ENCODE data around the gene DPF1. TPM values are rescaled to one million over a fixed set of nuclear protein-coding genes. Genes with fewer than 3 reads are reported as not detected.

The DPF1 gene
- total RNA-seq: not detected

- DNase-seq (ENCODE audit: low spot score in 2 of 2): no peak
- no peak within 1 kb of the TSS for H3K27ac ChIP-seq
- intact Hi-C loops (cut with DNase I): no loop called here
- H3K27me3 ChIP-seq: peaks cover 38% of the 10 kb centered on the region
- peak within 1 kb of the TSS; percentile 32 to 54 for H3K4me3 ChIP-seq
- H3K9me3 ChIP-seq: no peaks in the 10 kb centered on the region
- TF ChIP-seq, protein P1, sequence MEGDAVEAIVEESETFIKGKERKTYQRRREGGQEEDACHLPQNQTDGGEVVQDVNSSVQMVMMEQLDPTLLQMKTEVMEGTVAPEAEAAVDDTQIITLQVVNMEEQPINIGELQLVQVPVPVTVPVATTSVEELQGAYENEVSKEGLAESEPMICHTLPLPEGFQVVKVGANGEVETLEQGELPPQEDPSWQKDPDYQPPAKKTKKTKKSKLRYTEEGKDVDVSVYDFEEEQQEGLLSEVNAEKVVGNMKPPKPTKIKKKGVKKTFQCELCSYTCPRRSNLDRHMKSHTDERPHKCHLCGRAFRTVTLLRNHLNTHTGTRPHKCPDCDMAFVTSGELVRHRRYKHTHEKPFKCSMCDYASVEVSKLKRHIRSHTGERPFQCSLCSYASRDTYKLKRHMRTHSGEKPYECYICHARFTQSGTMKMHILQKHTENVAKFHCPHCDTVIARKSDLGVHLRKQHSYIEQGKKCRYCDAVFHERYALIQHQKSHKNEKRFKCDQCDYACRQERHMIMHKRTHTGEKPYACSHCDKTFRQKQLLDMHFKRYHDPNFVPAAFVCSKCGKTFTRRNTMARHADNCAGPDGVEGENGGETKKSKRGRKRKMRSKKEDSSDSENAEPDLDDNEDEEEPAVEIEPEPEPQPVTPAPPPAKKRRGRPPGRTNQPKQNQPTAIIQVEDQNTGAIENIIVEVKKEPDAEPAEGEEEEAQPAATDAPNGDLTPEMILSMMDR (IDR thresholded peaks at IDR 0.05): no peak
- H3K4me1 ChIP-seq: peaks cover 14 to 15% of the 10 kb centered on the region in 2 donors
- H3K36me3 ChIP-seq: no peaks in the 10 kb centered on the region
Observed at GRCh38 chr19:38224014-38224862, at the start of gene DPF1. DPF1 (minus strand) TSS chr19:38224222; CDS start chr19:38224142, 80 bp downstream.

DNA sequence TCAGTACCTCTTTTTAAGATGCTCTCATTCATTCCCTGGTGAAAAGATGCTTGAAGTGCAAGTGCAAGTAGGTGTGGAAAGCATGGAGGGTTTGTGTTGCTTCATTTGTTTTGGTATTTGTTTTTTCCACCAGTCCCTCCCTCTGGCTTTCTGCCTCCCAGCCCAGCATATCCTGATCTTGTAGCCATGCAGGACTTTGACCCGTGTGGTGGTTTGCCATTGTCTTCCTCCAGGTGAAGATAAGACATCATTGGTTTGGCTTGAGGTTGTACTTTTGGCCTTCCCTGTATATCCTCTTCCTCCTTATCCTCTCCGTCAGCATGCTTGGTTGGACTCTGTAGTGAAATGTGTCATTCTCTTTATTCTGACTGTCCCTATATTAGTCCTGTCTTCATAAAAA lies 49.5 kb upstream of the DPF1 start:
- intact Hi-C loops (cut with DNase I): no loop called here
- H3K4me3 ChIP-seq: no peak overlapping the region
- no peaks in the 10 kb centered on the region for H3K27me3 ChIP-seq
- DNase-seq (ENCODE audit: low spot score in 2 of 2): no peak
- H3K4me1 ChIP-seq: peaks cover 22 to 70% of the 10 kb centered on the region in 2 donors
- TF ChIP-seq, protein P1 (IDR thresholded peaks at IDR 0.05): no peak
- no peaks in the 10 kb centered on the region for H3K36me3 ChIP-seq
- H3K9me3 ChIP-seq: no peaks in the 10 kb centered on the region
- H3K27ac ChIP-seq: peak overlapping the region; percentile 85 to 89

DNA sequence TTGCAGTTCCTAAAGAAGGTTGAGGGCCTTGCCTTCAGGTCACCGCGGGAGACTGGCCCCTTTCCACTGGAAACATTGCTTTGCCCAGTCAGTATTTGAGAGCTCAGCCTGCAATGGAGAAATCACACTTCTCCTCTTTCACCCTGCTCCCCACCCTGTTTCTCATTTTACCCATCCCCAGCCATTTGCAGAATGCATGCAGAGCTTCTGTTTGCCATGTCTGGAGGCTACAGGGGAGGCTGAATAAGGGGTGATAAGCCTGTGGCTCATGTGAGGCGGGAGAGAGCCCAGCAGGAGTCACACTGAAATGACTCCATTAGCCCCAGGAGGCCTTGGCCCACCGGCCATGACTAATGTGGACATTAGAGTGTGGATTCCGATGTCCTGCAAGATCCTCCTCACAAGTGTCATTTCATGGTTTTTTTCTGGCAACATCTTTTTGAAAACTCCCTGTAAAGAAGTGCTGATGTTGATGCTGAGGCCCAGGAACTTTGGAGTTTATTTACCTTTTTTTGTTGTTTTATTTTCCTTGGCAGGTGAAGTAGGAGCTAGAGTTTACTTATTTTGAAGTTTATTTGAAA lies 46.7 kb upstream of the DPF1 start:
- intact Hi-C loops (cut with DNase I): no loop called here
- Histone ChIP-seq H3K4me3 (peak overlapping the region in 1 of 2 donors; percentile 5), H3K9me3 (no peaks in the 10 kb centered on the region), H3K4me1 (peaks cover 14 to 68% of the 10 kb centered on the region in 2 donors), H3K27me3 (no peaks in the 10 kb centered on the region), H3K27ac (peak overlapping the region; percentile 98), H3K36me3 (no peaks in the 10 kb centered on the region)
- no peak for DNase-seq (ENCODE audit: low spot score in 2 of 2)
- TF ChIP-seq, protein P1 (IDR thresholded peaks at IDR 0.05): no peak

- Histone ChIP-seq H3K27me3 (no peaks in the 10 kb centered on the region), H3K4me3 (peak overlapping the region; percentile 34 to 76), H3K36me3 (no peaks in the 10 kb centered on the region), H3K9me3 (no peaks in the 10 kb centered on the region), H3K27ac (peak overlapping the region; percentile 98), H3K4me1 (peaks cover 7 to 51% of the 10 kb centered on the region in 2 donors)
- TF ChIP-seq, protein P1 (IDR thresholded peaks at IDR 0.05): no peak
- no peak for DNase-seq (ENCODE audit: low spot score in 2 of 2)
- intact Hi-C loops (cut with DNase I): no loop called here
Observed at GRCh38 chr19:38268539-38268938, 44.5 kb upstream of the DPF1 start.

DNA sequence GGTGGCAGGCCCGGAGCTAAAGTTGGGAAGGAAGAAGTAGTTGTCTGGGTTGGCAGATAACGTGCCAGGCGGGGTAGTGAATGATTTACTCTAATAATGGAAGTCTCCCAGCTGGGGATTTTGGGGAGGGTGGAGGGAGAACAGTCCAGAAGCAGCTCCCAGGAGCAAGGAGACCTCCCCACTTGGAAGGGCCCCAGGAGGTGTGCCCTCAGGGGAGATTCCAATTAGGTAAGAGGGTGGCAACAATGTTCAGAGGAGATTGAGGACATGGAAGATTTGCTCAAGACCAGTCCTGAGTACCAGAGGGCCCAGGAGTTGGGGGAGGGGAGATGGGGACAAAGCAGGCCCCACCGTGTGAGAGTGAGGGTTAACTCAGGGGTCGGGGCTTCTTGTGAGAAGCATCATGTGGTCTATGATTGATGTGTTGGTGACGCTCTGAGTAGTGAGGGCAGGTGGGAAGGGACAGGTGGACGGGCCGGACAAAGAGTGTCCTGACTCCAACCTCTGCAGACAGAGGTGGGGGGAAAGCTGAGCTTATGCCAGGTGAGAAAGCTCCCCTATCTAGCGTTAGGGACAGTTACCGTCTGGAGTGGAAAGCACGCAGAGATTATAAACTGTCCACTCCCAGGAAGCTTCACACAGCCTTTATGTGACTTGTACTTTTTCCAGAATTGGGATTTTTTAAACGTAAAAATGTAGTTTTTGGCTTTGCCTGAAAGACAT lies 43.9 kb upstream of the DPF1 start:
- no peaks in the 10 kb centered on the region for H3K9me3 ChIP-seq
- H3K4me3 ChIP-seq: peak overlapping the region; percentile 65 to 76
- intact Hi-C loops (cut with DNase I): no loop called here
- H3K27me3 ChIP-seq: no peaks in the 10 kb centered on the region
- H3K27ac ChIP-seq: peak overlapping the region; percentile 98
- no peaks in the 10 kb centered on the region for H3K36me3 ChIP-seq
- TF ChIP-seq, protein P1 (IDR thresholded peaks at IDR 0.05): no peak
- H3K4me1 ChIP-seq: peaks cover 7 to 54% of the 10 kb centered on the region in 2 donors
- no peak for DNase-seq (ENCODE audit: low spot score in 2 of 2)

Data from ascending aorta (tissue), 2 donors.